A549 (cell line): Measurements from ENCODE around the gene KIF5C. TPM values are rescaled to one million over a fixed set of nuclear protein-coding genes. Genes with fewer than 3 reads are reported as not detected.

ENCODE experiments used
- ATAC-seq, 2 experiments: fragments of 200-7000 bp in 1 of 2; fragments of >200 bp in 1 of 2; cut with Nextera tagmentation in 1 of 2; cut with Tn5 transposase in 1 of 2; 3 replicates each; pipeline versions ENCODE4 v1.8.0 to v1.9.1; 2018 to 2020; ENCODE audit warnings: mild to moderate bottlenecking in 1 of 2, moderate library complexity in 1 of 2
- CTCF ChIA-PET: fragments of 300-600 bp; sonication (Branson Sonifier 250); formaldehyde crosslinking; extraction: SDS; loops from one replicate; lab custom pipeline; 2021; ENCODE audit warnings: antibody characterized with exemption, inconsistent platforms; lab: Yijun Ruan, JAX
- POLR2A ChIA-PET: fragments of 350-600 bp; formaldehyde crosslinking; extraction: SDS; loops from one replicate; lab custom pipeline; 2021; ENCODE audit warnings: antibody characterized with exemption, inconsistent platforms; lab: Yijun Ruan, JAX
- DNase-seq, 2 experiments: peaks; one replicate each; pipeline versions ENCODE4 v3.0.0 to v3.0.0-alpha.2; 2011 to 2016; ENCODE audit warnings: low read depth in 1 of 2, low spot score in 1 of 2
- FAIRE-seq: peaks from 2 replicates; lab custom pipeline; 2011; peaks lifted over from hg19 to GRCh38; lab: Jason Lieb, UNC
- H3K27ac ChIP-seq, 2 experiments: fragments of >200 bp; sonication (Bioruptor Twin); formaldehyde crosslinking; 3 replicates each; pipeline ENCODE4 v1.5.1; 2016 to 2017
- H3K4me1 ChIP-seq: fragments of >200 bp; sonication (Bioruptor Twin); formaldehyde crosslinking; 3 replicates; pipeline ENCODE4 v1.6.1; 2016
- H3K4me2 ChIP-seq: fragments of >200 bp; sonication (Bioruptor Twin); formaldehyde crosslinking; 3 replicates; pipeline ENCODE4 v1.6.1; 2016
- H3K4me3 ChIP-seq: fragments of >200 bp; sonication (Bioruptor Twin); formaldehyde crosslinking; 3 replicates; pipeline ENCODE4 v1.5.1; 2016
- H3K9me3 ChIP-seq: fragments of >200 bp; sonication (Bioruptor Twin); formaldehyde crosslinking; 3 replicates; pipeline ENCODE4 v1.6.1; 2016
- ATOH8 ChIP-seq: fragments of 250-450 bp; sonication (Bioruptor Pico); IDR thresholded peaks from 2 replicates; pipeline ENCODE4 v1.5.0; 2020; ENCODE audit warnings: low read depth, mild to moderate bottlenecking, moderate library complexity
- BHLHE40 ChIP-seq: IDR thresholded peaks from 2 replicates; pipeline ENCODE4 v1.6.1; 2012; ENCODE audit warnings: low read depth, low read length, inconsistent platforms
- CBX2 ChIP-seq: fragments of 200-600 bp; sonication (generic); IDR thresholded peaks from 2 replicates; pipeline ENCODE4 v1.6.1; 2016; ENCODE audit warnings: low read depth, mild to moderate bottlenecking, borderline replicate concordance
- E2F6 ChIP-seq: IDR thresholded peaks from 2 replicates; pipeline ENCODE4 v1.6.1; 2012; ENCODE audit warnings: low read depth, borderline replicate concordance
- EHMT2 ChIP-seq: fragments of 200-600 bp; sonication (generic); IDR thresholded peaks from 2 replicates; pipeline ENCODE4 v1.6.1; 2016; ENCODE audit warnings: antibody characterized with exemption, low read depth, mild to moderate bottlenecking, moderate library complexity
- EP300 ChIP-seq, 2 experiments: fragments of >200 bp; sonication (Bioruptor Twin); formaldehyde crosslinking; IDR thresholded peaks; 2 replicates in 1 of 2; 3 replicates in 1 of 2; pipeline ENCODE4 v1.6.1; 2016 to 2017
- ESRRA ChIP-seq: fragments of 150-350 bp; IDR thresholded peaks from 2 replicates; pipeline ENCODE4 v1.6.1; 2014; ENCODE audit warnings: mild to moderate bottlenecking, low read length, borderline replicate concordance
- FOSB ChIP-seq: fragments of 250-450 bp; sonication (Bioruptor Pico); IDR thresholded peaks from 2 replicates; pipeline ENCODE4 v1.5.0; 2020; ENCODE audit warnings: mild to moderate bottlenecking, moderate library complexity
- GATA3 ChIP-seq: IDR thresholded peaks from 2 replicates; pipeline ENCODE4 v1.6.1; 2012; ENCODE audit warnings: borderline replicate concordance
- HES2 ChIP-seq: fragments of >200 bp; sonication (Bioruptor Twin); formaldehyde crosslinking; IDR thresholded peaks from 2 replicates; pipeline ENCODE4 v1.6.1; 2016
- HEYL ChIP-seq: fragments of 250-450 bp; sonication (Bioruptor Pico); IDR thresholded peaks from 2 replicates; pipeline ENCODE4 v1.8.0; 2021; ENCODE audit warnings: mild to moderate bottlenecking, moderate library complexity
- HOXB13 ChIP-seq: fragments of 250-450 bp; sonication (Bioruptor Pico); IDR thresholded peaks from 2 replicates; pipeline ENCODE4 v1.5.0; 2020; ENCODE audit warnings: low read depth, mild to moderate bottlenecking, moderate library complexity
- KDM1A ChIP-seq: fragments of 200-600 bp; sonication (generic); IDR thresholded peaks from 2 replicates; pipeline ENCODE4 v1.6.1; 2016; ENCODE audit warnings: low read depth, mild to moderate bottlenecking
- KDM5A ChIP-seq: fragments of 200-600 bp; sonication (generic); IDR thresholded peaks from 2 replicates; pipeline ENCODE4 v1.6.1; 2016; ENCODE audit warnings: antibody characterized with exemption, mild to moderate bottlenecking
- MAX ChIP-seq: IDR thresholded peaks from 2 replicates; pipeline ENCODE4 v1.6.1; 2012
- NR3C1 ChIP-seq: fragments of >200 bp; sonication (Bioruptor Twin); formaldehyde crosslinking; IDR thresholded peaks from 3 replicates; pipeline ENCODE4 v1.6.1; 2017
- PHF8 ChIP-seq: fragments of 200-600 bp; sonication (generic); IDR thresholded peaks from 2 replicates; pipeline ENCODE4 v1.6.1; 2016; ENCODE audit warnings: low read depth, mild to moderate bottlenecking, antibody characterized with exemption, moderate library complexity, borderline replicate concordance
- POLR2A ChIP-seq: IDR thresholded peaks from 2 replicates; pipeline ENCODE4 v1.6.1; 2012; ENCODE audit warnings: mild to moderate bottlenecking, low read length
- POLR2AphosphoS2 ChIP-seq: conservative IDR thresholded peaks from 2 replicates; pipeline ENCODE4 v1.6.1; 2012; ENCODE audit warnings: low read length, improper control_type of control experiment, inconsistent platforms
- RARB ChIP-seq: fragments of 250-450 bp; sonication (Bioruptor Pico); IDR thresholded peaks from 2 replicates; pipeline ENCODE4 v1.8.0; 2021; ENCODE audit warnings: mild to moderate bottlenecking, moderate library complexity
- REST ChIP-seq: fragments of 200-600 bp; sonication (generic); IDR thresholded peaks from 2 replicates; pipeline ENCODE4 v1.6.1; 2016; ENCODE audit warnings: antibody characterized with exemption, mild to moderate bottlenecking, moderate library complexity
- RFX5 ChIP-seq: fragments of 450-650 bp; IDR thresholded peaks from 2 replicates; pipeline ENCODE4 v1.7.1; 2014; ENCODE audit warnings: antibody characterized with exemption, mild to moderate bottlenecking, moderate library complexity
- RNF2 ChIP-seq: fragments of 200-600 bp; sonication (generic); IDR thresholded peaks from 2 replicates; pipeline ENCODE4 v1.6.1; 2016; ENCODE audit warnings: low read depth, mild to moderate bottlenecking, antibody characterized with exemption, moderate library complexity, borderline replicate concordance
- SMC3 ChIP-seq: fragments of >200 bp; sonication (Bioruptor Twin); formaldehyde crosslinking; IDR thresholded peaks from 3 replicates; pipeline ENCODE4 v1.6.1; 2018; ENCODE audit warnings: inconsistent platforms
- TP53 ChIP-seq: fragments of 250-450 bp; sonication (Bioruptor Pico); IDR thresholded peaks from 2 replicates; pipeline ENCODE4 v1.5.0; 2021; ENCODE audit warnings: mild to moderate bottlenecking, moderate library complexity
- ZC3H11A ChIP-seq: fragments of 450-650 bp; IDR thresholded peaks from 2 replicates; pipeline ENCODE4 v1.6.1; 2014; ENCODE audit warnings: antibody characterized with exemption, mild to moderate bottlenecking
- ZSCAN20 ChIP-seq: fragments of 250-450 bp; sonication (Bioruptor Pico); IDR thresholded peaks from 2 replicates; pipeline ENCODE4 v1.8.0; 2022; ENCODE audit warnings: mild to moderate bottlenecking, moderate library complexity
- WGBS: methylation state at CpG from one replicate; pipeline ENCODE4 v1.1.6; 2017; ENCODE audit errors: missing lambda C conversion rate; 5-methylcytosine and 5-hydroxymethylcytosine counted together
- polyA plus RNA-seq, 4 experiments: library from polyadenylated mRNA; depleted of rRNA in 3 of 4; stranded (reverse); fragments of >200 nt; fragmentation: RNase III in 1 of 4; extraction: RNeasy Plus Mini Kit Qiagen cat#74134 plus additional on column Dnase treatment in 1 of 4; gene quantifications; 2 replicates in 3 of 4; 3 replicates in 1 of 4; pipeline ENCODE4 v1.2.3, GENCODE V29; 2011 to 2017

Gene KIF5C
- polyA plus RNA-seq, 2 of the 4 experiments (the other 2 are of a cell fraction), result 0.27 to 0.30 TPM

GRCh38 chr2:148913492-148913891, 38.5 kb downstream of the KIF5C start:
- no peak for DNase-seq
- Histone ChIP-seq H3K27ac (no peak overlapping the region), H3K9me3 (peaks cover 9% of the 10 kb centered on the region; the same call in 1 of the 3 replicates), H3K4me3 (no peak overlapping the region), H3K4me1 (no peaks in the 10 kb centered on the region), H3K4me2 (no peak overlapping the region)
- TF ChIP-seq ZSCAN20 (no peak), KDM1A (no peak), BHLHE40 (no peak), POLR2A (no peak), NR3C1 (no peak), TP53 (CRISPR knock-in tag) (no peak), ATOH8 (CRISPR knock-in tag) (no peak), RNF2 (no peak), GATA3 (no peak), SMC3 (no peak), HES2 (no peak), FOSB (CRISPR knock-in tag) (no peak), HOXB13 (CRISPR knock-in tag) (no peak)
- 27% methylated on average over 8 of the region's 8 CpGs for WGBS
- ATAC-seq, result no peak
- POLR2A ChIA-PET, result no interaction called here
- CTCF ChIA-PET, result interaction anchor here (1.2 to 1.3 kb wide), 2 partner anchors 13 to 14 kb away, joined by 3 read pairs; no protein-coding TSS in a partner anchor
- no peak for FAIRE-seq

- no peak for ATAC-seq
- CTCF ChIA-PET, result no interaction called here
- 6% methylated on average over 4 of the region's 4 CpGs for WGBS
- Histone ChIP-seq H3K4me1 (no peaks in the 10 kb centered on the region), H3K4me3 (no peak overlapping the region), H3K4me2 (no peak overlapping the region), H3K27ac (no peak overlapping the region), H3K9me3 (peaks cover 17% of the 10 kb centered on the region; the same call in 2 of the 3 replicates)
- no peak for TF ChIP-seq FOSB (CRISPR knock-in tag)
- TF ChIP-seq BHLHE40, result no peak
- TF ChIP-seq POLR2AphosphoS2, result no peak
- TF ChIP-seq GATA3, result no peak
- TF ChIP-seq REST, result no peak
- TF ChIP-seq RFX5, result no peak
- no peak for TF ChIP-seq ZC3H11A
- no peak for TF ChIP-seq ESRRA
- no peak for TF ChIP-seq HOXB13 (CRISPR knock-in tag)
- no peak for TF ChIP-seq EP300 (IDR thresholded peaks at IDR 0.05)
- TF ChIP-seq PHF8, result no peak
- TF ChIP-seq KDM5A, result no peak
- no peak for TF ChIP-seq RARB (CRISPR knock-in tag)
- no peak for TF ChIP-seq CBX2
- no peak for TF ChIP-seq EHMT2
- TF ChIP-seq E2F6, result no peak
- TF ChIP-seq HEYL, result no peak
- no peak for TF ChIP-seq POLR2A
- no peak for TF ChIP-seq MAX
- FAIRE-seq, result no peak
- no peak for DNase-seq
- POLR2A ChIA-PET, result no interaction called here
Measured at GRCh38 chr2:148914463-148914862, 39.4 kb downstream of the KIF5C start.
